GM18909 (cell line): ENCODE results near the gene LMBR1L.
A peak's percentile ranks its signal among the peaks of the same experiment; 100 is the strongest.
"Not testable (repeated sequence)": the region's sequence is repeated elsewhere in the genome, so short reads cannot be mapped to it uniquely, and the experiment has no call there.

Experiments used
- ATAC-seq: cut with Tn5 transposase; IDR thresholded peaks from one replicate; pipeline ENCODE4 v1.9.1; 2021; ENCODE audit warnings: mild to moderate bottlenecking; ENCODE audit not compliant: unreplicated experiment, poor library complexity

LMBR1L gene

DNA sequence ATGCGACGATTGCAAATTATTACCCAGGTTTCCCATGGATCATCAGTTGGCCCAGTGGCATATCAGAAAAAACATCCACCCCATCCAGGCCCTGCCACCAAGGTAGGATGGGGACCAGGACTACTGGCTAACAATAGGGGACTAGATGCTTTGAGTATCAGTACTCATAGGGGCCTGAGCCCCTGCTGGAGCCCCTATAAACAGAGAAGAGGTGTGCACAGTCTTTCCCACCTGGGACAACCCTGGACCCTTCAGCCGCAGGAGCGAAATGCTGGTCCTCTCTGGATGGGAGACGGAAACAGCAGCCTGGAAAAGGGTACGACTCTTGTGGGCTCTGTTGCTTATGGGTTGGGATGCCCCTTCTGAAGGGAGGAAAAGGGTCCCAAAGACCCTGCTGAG, 21.7 kb downstream of the LMBR1L start:
- ATAC-seq = no peak

DNA sequence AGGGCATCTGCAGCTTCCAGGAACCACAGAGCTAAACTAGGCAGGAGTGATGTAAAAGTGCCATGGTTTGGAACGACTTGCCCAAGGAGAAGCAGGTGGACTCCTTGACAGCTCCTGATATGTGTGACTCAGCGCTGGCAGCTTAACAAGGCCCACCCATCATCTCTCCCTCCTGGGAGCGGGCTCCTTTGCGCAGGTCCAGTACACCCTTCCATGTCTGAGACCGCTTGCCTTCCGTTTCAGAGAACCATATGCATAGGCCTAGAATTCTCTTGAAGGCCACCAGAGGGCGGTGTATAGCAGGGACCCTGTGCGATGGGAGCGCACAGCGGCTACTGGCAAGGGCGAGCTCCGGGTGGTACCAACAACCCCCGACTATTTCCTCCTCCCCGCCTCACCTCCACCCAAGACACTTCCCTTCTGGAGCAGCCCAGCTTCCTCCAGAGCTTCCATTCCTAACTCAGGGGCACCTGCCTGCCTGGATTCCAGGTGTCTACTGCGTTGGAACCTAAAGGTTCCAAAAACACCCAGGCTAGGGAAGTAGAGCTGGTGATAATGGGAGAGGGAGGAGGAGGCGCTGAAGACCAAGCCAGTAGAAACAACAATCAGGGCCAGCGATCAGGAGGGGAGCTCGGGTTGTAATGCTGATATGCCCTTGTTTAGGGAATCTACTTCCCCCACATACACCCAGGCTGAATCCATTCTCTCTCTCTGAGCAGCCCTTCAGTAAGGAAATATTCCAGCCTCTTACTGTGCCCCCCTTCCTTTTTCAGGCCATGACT, 22.3 kb downstream of the LMBR1L start:
- peak; percentile 80 for ATAC-seq

DNA sequence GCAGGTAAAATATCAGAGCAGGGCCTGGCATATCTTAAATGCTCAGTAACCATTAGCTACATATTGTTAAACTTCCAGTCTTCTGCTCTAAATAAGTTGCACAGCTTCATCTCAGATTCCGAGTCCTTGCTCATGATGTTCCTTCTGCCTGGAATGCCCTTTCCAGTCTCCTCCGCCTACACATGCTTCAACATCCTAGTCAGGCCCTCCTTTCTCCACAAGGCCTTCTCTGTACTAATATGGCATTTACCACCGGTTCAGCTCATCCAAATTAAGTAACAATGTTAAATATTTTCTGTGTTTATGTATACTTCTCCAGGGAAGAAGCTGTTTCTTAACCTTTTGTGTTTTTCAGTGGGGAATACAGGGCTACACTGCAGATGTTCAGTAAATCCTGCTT, 24.5 kb downstream of the LMBR1L start:
- ATAC-seq = no peak

DNA sequence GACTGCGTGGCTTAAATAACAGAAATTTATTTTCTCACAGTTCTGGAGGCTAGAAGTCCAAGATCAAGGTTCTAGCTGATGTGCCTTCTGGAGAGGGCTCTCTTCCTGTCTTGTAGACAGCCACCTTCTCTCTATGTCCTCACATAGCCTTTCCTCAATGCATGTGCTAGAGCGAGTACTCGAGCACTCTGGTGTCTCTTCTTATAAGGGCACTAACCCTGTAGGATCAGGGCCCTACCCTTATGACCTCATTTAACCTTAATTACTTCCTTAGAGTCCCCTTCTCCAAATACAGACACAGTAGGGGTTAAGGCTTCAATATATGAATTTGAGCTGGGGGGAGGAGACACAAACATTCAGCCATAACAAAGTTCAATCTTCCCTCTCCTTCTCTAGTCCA, 26.2 kb downstream of the LMBR1L start:
- ATAC-seq = no peak

DNA sequence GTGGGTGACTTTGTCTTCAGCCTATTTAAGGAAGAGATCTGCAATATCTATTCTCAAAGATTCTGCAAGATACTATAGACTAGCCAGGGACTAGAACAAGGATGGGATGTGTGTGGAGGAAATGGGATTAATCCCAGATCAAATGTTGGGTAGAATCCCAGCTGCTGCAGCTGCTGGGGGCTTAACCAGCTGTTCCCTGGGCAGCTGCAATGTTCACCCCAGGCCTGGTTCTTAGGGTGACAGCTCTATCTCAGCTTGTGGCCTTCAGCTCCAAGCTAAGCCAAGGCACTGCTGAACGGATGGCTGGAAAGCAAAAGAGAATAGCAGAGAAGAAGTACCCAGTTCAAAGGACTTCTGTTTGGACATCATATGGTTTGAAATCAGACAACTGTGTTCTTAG, 30.9 kb downstream of the LMBR1L start:
- ATAC-seq = no peak

DNA sequence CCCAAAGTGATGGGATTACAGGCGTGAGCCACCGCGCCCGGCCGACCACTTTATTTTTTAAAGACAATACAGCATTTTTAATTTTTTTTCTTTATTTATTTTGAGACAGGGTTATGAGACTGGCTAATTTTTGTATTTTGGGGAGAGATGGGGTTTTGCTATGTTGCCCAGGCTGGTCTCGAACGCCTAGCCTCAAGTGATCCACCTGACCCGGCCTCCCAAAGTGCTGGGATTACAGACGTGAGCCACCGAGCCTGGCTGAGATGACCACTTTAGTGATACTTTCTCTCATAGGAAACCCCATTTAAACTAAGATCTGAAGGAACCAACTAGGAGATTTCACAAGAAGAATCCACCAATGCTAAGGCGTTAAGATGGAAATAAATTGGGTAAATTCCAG, 39.7 kb downstream of the LMBR1L start:
- no peak for ATAC-seq

DNA sequence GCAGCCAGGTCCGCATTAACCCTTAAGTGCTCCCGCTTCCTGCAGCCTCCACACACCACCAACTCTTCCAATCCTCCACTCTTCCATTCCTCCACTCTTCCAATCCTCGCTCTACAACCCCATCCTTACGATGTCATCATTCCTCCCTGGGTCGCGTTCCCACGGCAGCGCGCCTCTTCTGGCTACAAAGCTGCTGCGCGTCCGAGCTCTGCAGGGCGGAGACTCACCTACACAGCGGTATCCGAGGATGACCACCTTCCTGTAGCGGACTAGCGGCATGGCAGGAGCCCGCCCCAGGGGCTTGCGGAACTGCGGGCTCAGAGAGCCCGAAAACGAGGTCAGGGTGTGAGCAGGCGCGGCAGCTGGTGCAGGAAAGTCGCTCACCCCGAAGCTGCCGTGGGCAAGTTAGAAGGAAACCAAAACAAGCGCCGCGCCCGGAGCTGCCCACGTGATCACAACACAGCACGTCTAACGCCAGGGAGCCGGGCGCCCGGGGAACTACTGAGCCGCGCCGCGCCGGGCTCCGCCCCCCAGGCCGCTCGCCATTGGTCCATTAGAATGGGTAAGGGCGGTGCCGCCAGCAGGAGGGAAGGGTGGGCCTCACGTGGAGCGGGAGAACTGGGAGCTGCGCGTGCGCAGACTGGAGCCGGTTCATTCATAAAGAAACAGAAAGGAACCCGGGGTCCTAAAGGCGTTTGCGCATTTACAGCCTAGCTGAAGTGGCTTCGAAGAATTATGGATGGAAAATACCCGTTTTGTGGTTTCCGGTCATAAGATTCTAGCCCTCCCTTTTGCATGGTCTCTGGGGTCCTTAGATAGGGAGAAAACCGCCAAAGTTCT, 40.9 kb downstream of the LMBR1L start, which contains the start of gene RHEBL1:
TSS of gene RHEBL1 (minus strand) at position 473 of the 840 bp plus-strand sequence. CDS start at position 279, 194 bp downstream.
- peak; percentile 96 for ATAC-seq

DNA sequence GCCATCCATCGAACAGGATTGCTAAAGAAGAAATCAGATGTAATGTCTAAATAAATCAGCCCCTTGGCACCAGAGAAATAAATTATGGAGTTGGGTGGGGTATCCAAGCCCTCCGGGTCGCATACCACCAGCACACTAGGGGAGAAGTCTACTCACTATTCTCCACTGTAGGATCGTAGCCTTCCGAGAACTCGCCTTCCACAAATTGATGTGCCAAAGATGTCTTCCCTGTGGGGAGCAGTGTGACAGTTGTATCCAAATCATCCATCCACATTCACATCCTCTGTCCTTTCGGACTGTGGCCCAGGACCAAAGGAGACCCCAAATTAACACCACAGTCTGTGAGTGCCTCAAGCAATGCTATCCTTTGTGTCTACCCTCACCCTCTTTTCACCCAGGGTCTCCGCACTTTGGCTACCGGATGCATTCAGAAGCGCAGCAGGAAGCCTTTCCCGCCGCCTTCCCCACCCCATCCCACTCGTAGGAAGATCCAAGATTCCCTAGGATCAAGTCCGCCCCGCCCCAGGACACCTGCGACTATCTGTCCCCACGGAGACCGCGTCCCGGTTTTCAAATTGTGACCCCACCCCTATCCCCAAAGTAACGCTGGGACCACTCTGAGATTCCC, 41.7 kb downstream of the LMBR1L start:
- ATAC-seq = no peak

DNA sequence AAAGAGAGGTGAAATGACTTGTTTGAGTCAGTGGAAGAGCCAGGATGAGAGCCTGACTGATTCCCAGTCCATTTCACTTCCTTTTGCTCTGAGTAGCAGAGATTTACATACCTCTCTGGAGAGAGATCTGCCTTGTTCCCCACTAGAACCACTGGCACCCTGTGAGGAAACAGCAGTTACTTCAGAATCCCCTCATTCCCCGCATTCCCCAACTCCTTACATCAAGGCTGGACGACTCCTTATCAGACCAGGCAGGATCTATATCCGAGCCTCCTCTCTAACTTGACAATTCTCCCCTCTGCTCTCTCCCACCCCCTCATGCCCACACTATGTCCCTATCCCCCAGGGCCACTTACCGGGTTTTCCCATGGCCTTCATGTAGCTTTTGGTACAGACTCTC, 44.5 kb downstream of the LMBR1L start:
- ATAC-seq = no peak

DNA sequence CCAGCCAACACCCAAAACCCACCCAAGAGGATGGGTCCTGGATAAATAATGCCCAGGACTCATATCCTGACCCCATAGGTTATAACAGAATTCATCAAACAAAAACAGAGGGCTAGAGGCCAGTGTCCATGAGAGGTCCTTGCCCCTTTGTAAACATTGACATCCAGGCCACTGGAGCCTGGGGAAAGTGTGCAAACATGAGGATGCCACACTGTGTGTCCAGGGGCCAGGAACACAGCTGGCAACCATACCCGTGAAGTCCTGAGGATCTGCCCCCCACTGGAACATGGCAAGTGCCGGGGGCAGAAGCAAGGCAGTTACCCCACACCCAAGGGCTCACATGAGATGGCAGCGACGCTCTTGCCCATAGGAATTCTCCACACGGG, 45.9 kb downstream of the LMBR1L start:
- no peak for ATAC-seq

DNA sequence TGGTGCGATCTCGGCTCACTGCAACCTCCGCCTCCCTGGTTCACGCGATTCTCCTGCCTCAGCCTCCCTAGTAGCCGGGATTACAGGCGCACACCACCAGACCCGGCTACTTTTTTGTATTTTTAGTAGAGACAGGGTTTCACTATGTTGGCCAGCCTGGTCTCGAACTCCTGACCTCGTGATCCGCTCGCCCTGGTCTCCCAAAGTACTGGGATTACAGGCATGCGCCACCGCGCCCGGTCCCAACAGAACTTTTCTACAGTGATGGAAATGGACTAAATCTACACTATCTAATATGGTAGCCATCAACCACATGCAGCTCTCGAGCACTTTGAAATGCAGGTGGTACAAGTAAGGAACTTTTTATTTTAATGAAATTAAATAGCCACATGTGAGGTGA, 48.7 kb downstream of the LMBR1L start:
- not testable (repeated sequence) for ATAC-seq

DNA sequence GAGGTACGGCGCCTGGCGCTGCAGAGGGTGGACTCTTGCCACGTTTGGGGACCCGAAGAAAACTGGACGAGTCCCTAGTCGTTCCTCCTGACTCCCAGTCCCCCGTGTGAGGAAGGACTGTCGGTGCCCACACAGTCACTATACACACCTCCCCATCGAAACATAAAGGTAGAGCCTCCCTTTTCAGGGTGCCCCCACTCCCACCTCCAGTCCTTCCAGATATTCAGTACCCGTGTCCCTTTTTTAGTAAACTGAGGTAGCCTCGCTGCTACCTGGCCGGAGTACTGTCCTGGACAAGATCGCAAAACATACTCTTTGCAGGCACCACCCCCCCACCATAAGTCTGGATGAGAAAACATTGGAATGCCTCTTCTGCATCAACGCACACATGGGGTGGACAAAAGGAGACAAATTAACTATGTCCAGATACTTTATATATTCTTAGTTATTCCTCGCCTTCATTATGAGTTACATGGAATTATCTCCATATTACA, 49.4 kb downstream of the LMBR1L start:
- ATAC-seq = no peak

DNA sequence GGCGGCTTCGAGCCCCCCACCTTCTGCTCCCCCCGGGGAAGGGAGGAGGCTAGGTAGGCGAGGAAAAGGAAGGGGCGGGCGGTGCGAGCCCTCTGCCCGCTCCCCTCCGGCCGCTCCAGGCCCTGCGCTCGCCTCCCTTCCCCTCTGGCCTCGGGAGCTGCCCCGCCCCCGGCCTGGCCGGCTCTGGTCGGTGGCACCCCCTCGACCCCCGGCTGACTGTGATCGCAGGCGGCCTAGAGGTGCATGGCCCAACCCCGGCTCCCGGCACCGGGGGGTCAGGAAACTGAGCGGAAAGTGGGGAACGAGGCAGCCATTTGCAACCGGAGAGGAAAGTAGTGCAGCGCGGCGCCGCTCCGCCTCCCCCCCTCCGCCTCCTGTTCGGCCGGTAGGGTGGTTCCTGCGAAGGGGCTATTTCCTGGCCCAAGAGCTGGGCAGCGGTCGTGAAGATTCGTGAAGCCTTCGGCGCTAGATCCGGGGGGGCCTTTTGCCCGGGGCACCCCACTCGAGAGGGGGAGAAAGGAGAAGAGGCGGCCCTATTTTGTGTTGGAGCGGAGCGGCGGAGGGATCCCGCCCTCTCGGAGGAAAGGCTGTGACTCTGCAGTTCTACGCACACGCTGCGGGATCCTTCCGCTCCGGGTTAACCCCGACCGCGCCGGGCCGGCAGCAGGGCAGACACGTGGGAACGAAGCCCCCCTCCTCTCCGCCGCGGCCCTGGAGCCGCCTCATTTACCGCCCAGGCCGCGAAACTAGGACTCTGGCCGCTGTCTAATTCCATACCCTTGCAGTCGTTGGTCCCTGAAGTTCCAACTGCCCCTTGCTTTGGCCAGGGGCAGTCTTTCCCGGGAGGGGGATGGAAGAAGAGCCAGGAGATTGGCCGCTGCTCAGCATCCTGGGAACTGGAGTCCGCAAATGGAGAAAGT, 50.1 kb downstream of the LMBR1L start, which contains the start of gene KMT2D:
TSS of gene KMT2D (minus strand) at position 558 of the 920 bp plus-strand sequence. CDS start 5,470 bp downstream, outside the sequence.
- ATAC-seq = peak; percentile 55

DNA sequence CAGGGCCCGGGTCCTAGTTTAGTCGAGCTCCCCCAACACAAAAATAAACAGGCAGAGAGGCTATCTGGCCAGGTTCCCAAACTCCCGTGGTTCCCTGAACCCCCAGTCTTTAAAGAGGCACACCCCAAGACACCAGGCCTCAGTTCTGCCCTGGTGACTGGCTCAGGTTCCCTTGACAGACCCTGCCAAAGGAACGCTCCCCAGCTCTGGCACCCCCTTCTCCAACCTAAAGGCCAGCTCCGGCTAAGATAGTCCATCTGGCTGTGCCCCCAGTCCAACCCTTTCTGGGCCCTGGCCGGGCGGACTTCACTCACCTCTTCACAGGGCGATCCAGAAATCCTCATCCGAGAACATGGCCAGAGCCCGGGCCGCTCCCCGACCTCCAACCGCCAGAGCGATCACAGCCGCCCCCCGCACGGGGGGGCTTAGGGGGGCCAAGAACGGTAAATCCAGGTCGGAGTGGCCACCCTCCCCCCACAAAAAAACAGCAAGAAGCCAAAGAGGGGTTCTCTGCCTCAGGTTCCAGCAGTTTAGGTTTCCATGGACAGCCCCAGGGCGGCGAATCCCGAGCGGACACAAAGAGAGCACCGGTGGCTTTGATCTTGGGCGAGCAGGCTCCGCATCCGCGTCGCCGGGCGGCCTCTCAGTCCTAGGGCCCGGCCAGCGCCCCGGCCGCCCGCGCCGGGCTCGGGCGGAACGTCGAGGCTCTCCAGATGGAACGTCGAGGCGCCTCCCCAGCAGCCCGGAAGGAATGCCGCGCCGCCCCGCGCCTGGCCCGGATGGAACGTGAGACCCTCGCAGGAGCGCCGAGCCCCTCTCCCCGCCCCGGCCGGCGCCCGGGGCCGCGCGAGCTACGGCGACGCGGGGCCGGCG, 51.1 kb downstream of the LMBR1L start:
- peak; percentile 3 for ATAC-seq

DNA sequence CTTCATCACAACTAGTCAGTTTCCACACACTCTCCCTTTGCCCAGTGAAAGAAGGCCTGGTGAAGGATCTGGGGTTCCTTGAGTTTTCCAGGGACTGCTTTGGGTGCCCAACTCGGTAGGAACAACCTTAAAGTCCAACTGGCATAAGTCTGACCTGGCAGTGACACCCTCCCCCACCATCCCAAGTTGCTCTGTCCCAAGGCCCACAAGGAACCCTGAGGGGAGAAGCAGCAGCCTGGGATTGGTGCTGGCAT, 51.7 kb downstream of the LMBR1L start:
- ATAC-seq = no peak

DNA sequence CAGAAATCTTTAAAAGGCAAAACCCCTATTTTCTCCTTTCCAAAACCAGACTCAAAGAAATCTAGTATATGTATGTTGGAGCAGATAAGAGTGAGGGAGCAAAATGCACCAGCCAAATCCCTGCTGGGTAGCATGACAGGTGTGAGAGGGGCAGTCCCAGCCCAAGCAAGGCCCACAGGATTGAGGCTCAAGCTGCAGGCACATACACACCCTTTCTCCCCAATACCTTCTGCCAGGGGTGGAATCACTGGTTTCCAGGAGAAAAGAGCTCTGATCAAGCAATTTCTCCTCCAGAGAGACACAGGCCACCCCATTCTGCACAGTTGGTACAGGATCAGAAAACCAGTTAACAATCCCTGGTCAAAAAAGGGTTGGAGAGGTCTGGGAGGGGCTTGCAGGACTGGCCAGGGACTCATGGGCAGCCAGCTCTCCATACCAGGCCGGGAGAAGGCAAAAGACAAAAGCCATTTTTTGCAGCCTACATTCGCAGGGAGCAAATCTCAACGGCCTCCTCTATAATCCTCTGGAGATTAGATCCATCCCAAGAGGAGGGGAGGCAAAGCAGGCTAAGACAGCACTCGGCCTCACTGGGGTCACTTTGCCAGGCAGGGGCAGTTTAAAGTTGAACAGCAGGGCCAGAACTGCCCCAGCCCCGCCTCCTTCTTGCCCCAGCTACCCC, 52.1 kb downstream of the LMBR1L start:
- no peak for ATAC-seq

DNA sequence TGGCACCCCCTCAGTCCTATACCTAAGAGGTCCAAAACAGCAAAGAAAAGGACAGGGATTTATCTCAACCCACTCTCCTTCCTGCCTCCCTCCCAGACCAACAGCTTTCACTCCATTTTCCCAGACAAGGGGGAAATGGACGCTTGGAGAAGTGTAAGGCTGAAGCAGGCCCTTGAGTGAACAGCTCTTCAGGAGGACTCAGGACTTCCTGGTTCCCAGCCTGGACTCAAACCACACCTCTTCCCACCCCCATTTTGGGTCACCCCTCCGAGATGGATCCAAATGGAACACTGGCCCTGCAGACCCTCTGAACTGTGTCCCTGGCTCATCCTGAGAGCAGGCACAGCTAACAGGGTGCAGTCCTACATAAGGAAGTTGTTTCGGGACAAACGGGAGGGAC, 52.8 kb downstream of the LMBR1L start:
- no peak for ATAC-seq

DNA sequence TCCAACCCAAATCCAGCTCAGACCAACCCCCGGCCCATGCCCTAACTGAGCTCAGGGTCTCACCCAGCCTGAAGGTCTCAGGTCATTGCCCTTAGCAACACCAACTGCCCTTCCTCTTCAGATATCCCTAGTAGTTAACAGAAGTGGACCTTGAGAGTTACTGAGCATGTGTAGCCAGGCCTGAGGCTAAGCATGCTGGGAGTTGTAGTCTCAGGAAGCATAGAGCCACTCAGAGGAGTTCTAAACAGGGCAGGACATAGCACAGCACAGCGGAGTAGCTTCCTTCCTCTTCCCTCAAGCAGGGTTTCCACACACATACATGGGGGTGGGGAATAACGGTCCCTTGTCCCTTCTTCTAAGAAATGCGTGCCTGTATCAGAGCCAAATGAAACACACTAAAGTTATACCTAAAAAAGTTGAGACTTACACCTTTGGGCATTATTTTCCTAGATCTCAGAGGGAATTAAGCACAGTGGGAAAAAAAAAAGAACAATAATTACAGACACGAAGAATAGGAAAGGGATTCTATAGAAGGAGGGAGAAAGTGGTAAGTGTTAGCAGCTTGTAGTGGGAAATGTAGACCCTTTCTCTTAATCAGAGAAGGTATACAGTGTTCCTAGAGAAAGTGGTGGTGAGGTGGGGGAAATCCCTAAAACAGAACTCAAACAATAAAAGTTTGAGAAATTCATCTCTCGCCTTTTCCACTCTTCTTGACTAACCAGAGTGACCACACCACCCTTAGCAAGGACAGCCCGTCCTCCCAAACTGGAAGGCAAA, 54.5 kb downstream of the LMBR1L start:
- ATAC-seq = peak; percentile 64
